PC-9 (cell line): ENCODE data around the gene SLC22A4.

Source experiments
- EZH2 ChIP-seq: fragments of 200-600 bp; sonication (generic); IDR thresholded peaks from 2 replicates; pipeline ENCODE4 v1.8.0; 2017; ENCODE audit warnings: antibody characterized with exemption, low read depth
- TF ChIP-seq, protein P1 (sequence below): fragments of 200-600 bp; sonication (generic); conservative IDR thresholded peaks from 2 replicates; pipeline ENCODE4 v1.6.1; 2017; ENCODE audit warnings: mixed run types, antibody characterized with exemption, mild to moderate bottlenecking, moderate library complexity

GRCh38 chr5:132353486-132353995 lies 59.3 kb downstream of the SLC22A4 start:
- TF ChIP-seq, protein P1, sequence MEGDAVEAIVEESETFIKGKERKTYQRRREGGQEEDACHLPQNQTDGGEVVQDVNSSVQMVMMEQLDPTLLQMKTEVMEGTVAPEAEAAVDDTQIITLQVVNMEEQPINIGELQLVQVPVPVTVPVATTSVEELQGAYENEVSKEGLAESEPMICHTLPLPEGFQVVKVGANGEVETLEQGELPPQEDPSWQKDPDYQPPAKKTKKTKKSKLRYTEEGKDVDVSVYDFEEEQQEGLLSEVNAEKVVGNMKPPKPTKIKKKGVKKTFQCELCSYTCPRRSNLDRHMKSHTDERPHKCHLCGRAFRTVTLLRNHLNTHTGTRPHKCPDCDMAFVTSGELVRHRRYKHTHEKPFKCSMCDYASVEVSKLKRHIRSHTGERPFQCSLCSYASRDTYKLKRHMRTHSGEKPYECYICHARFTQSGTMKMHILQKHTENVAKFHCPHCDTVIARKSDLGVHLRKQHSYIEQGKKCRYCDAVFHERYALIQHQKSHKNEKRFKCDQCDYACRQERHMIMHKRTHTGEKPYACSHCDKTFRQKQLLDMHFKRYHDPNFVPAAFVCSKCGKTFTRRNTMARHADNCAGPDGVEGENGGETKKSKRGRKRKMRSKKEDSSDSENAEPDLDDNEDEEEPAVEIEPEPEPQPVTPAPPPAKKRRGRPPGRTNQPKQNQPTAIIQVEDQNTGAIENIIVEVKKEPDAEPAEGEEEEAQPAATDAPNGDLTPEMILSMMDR = no peak
- no peak for TF ChIP-seq EZH2
